IMR-90 (cell line): ENCODE results near the gene PLCL2. TPM values are rescaled to one million over a fixed set of nuclear protein-coding genes. Genes with fewer than 3 reads are reported as not detected.

Experiments used
- ATAC-seq: fragments of 200-7000 bp; cut with Tn5 transposase; 2 replicates; pipeline ENCODE4 v1.9.1; 2020; ENCODE audit warnings: low read depth, mild to moderate bottlenecking, moderate library complexity
- BruUV-seq: library from RNA; stranded (reverse); fragments of 400-500 nt; replicated peaks from 2 replicates; lab custom pipeline; 2021; lab: Mats Ljungman, UMichigan
- CTCF ChIA-PET: fragments of 300-600 bp; formaldehyde crosslinking; extraction: SDS; loops from one replicate; lab custom pipeline; 2021; ENCODE audit warnings: antibody characterized with exemption; lab: Yijun Ruan, JAX
- POLR2A ChIA-PET: fragments of 300-600 bp; sonication (Branson Sonifier 250); formaldehyde crosslinking; loops from one replicate; lab custom pipeline; 2022; ENCODE audit warnings: antibody characterized with exemption; ENCODE audit not compliant: unreplicated experiment; lab: Charles Lee
- DNase-seq: peaks from one replicate; pipeline ENCODE4 v3.0.0; 2013
- H2AFZ ChIP-seq: replicated peaks from 2 replicates; pipeline ENCODE3; 2013; ENCODE audit warnings: low read length, mild to moderate bottlenecking; ENCODE audit not compliant: poor library complexity
- H2AK5ac ChIP-seq: 2 replicates; pipeline ENCODE4 v1.6.1; 2013; ENCODE audit warnings: low read depth, low read length, inconsistent platforms
- H2AK9ac ChIP-seq: replicated peaks from 2 replicates; pipeline ENCODE3; 2013; ENCODE audit warnings: mild to moderate bottlenecking, low read depth, low read length, moderate library complexity; ENCODE audit not compliant: poor library complexity
- H2BK120ac ChIP-seq: 2 replicates; pipeline ENCODE4 v1.6.1; 2013; ENCODE audit warnings: low read depth, low read length, inconsistent platforms
- H2BK15ac ChIP-seq: 3 replicates; pipeline ENCODE4 v1.6.1; 2013; ENCODE audit warnings: low read depth, low read length, inconsistent platforms
- H2BK20ac ChIP-seq: 2 replicates; pipeline ENCODE4 v1.6.1; 2013; ENCODE audit warnings: low read depth, mild to moderate bottlenecking, inconsistent platforms, low read length, moderate library complexity
- H2BK5ac ChIP-seq: 2 replicates; pipeline ENCODE4 v1.6.1; 2013; ENCODE audit warnings: mild to moderate bottlenecking, low read depth, low read length, inconsistent platforms; ENCODE audit not compliant: poor library complexity, severe bottlenecking
- H3K14ac ChIP-seq: replicated peaks from 2 replicates; pipeline ENCODE4 v1.6.1; 2013; ENCODE audit warnings: low read depth, low read length, inconsistent platforms
- H3K18ac ChIP-seq: 2 replicates; pipeline ENCODE4 v1.6.1; 2013; ENCODE audit warnings: low read depth, low read length, control low read depth
- H3K23ac ChIP-seq: 2 replicates; pipeline ENCODE4 v1.6.1; 2013; ENCODE audit warnings: low read depth, low read length, inconsistent platforms
- H3K27ac ChIP-seq: 2 replicates; pipeline ENCODE4 v1.5.1; 2013; ENCODE audit warnings: mild to moderate bottlenecking, control low read depth, low read length; ENCODE audit not compliant: insufficient read depth
- H3K27me3 ChIP-seq: 2 replicates; pipeline ENCODE4 v1.6.1; 2013; ENCODE audit warnings: low read length; ENCODE audit not compliant: control insufficient read depth, insufficient read depth
- H3K36me3 ChIP-seq: 2 replicates; pipeline ENCODE4 v1.6.1; 2013; ENCODE audit warnings: low read length, mixed read lengths; ENCODE audit not compliant: control insufficient read depth, insufficient read depth
- H3K4ac ChIP-seq: 2 replicates; pipeline ENCODE4 v1.6.1; 2013; ENCODE audit warnings: low read depth, low read length, inconsistent platforms
- H3K4me1 ChIP-seq: 2 replicates; pipeline ENCODE4 v1.6.1; 2013; ENCODE audit warnings: low read length, mixed read lengths; ENCODE audit not compliant: control insufficient read depth, insufficient read depth
- H3K4me2 ChIP-seq: 2 replicates; pipeline ENCODE4 v1.6.1; 2013; ENCODE audit warnings: low read depth, mild to moderate bottlenecking, control low read depth, low read length, moderate library complexity
- H3K4me3 ChIP-seq: 2 replicates; pipeline ENCODE4 v1.5.1; 2013; ENCODE audit warnings: low read depth, mild to moderate bottlenecking, control low read depth, low read length, moderate library complexity; ENCODE audit not compliant: insufficient read depth
- H3K56ac ChIP-seq: 2 replicates; pipeline ENCODE4 v1.6.1; 2013; ENCODE audit warnings: low read length, inconsistent platforms; ENCODE audit not compliant: insufficient read depth; ENCODE audit errors: extremely low read depth
- H3K79me1 ChIP-seq, 2 experiments: 2 replicates each; pipeline ENCODE4 v1.6.1; 2013; ENCODE audit warnings: low read length in 2 of 2, inconsistent platforms in 1 of 2, low read depth in 1 of 2
- H3K9ac ChIP-seq: 2 replicates; pipeline ENCODE4 v1.6.1; 2013; ENCODE audit warnings: low read depth, low read length, control low read depth
- H3K9me1 ChIP-seq: 2 replicates; pipeline ENCODE4 v1.6.1; 2013; ENCODE audit warnings: low read length, inconsistent platforms; ENCODE audit not compliant: insufficient read depth
- H3K9me3 ChIP-seq: 2 replicates; pipeline ENCODE4 v1.6.1; 2013; ENCODE audit warnings: low read length; ENCODE audit not compliant: control insufficient read depth, insufficient read depth
- H4K20me1 ChIP-seq: 2 replicates; pipeline ENCODE4 v1.6.1; 2013; ENCODE audit warnings: low read length, inconsistent platforms; ENCODE audit not compliant: insufficient read depth
- H4K5ac ChIP-seq: 2 replicates; pipeline ENCODE4 v1.6.1; 2013; ENCODE audit warnings: mild to moderate bottlenecking, low read depth, low read length, control low read depth
- H4K8ac ChIP-seq, 2 experiments: 2 replicates each; pipeline ENCODE4 v1.6.1; 2013; ENCODE audit warnings: low read depth in 2 of 2, low read length in 2 of 2, control low read depth in 1 of 2, inconsistent platforms in 1 of 2
- H4K91ac ChIP-seq: 2 replicates; pipeline ENCODE4 v1.6.1; 2013; ENCODE audit warnings: low read depth, low read length, inconsistent platforms; ENCODE audit not compliant: insufficient read depth
- BHLHE40 ChIP-seq: fragments of 150-350 bp; IDR thresholded peaks from 2 replicates; pipeline ENCODE4 v1.6.1; 2016; ENCODE audit warnings: mild to moderate bottlenecking, low read depth, low read length
- CHD1 ChIP-seq: IDR thresholded peaks from 2 replicates; pipeline ENCODE4 v1.6.1; 2012; ENCODE audit warnings: low read depth, low read length, improper control_type of control experiment
- MAFK ChIP-seq: IDR thresholded peaks from 2 replicates; pipeline ENCODE4 v1.6.1; 2012; ENCODE audit warnings: low read depth, low read length, improper control_type of control experiment
- MAZ ChIP-seq: IDR thresholded peaks from 2 replicates; pipeline ENCODE4 v1.6.1; 2012; ENCODE audit warnings: low read depth, mild to moderate bottlenecking, low read length, improper control_type of control experiment, moderate library complexity, borderline replicate concordance
- POLR2A ChIP-seq: IDR thresholded peaks from 2 replicates; pipeline ENCODE4 v1.6.1; 2012; ENCODE audit warnings: mild to moderate bottlenecking, low read depth, low read length
- SMC3 ChIP-seq: fragments of 150-350 bp; IDR thresholded peaks from 2 replicates; pipeline ENCODE4 v1.6.1; 2016; ENCODE audit warnings: low read depth, mild to moderate bottlenecking, antibody characterized with exemption, low read length, moderate library complexity
- WGBS, 2 experiments: methylation state at CpG; one replicate each; pipeline versions ENCODE4 v1.1.5 to v1.1.7; 2013; ENCODE audit warnings: missing lambda C conversion rate in 2 of 2; ENCODE audit not compliant: insufficient read length in 1 of 2; ENCODE audit errors: extremely low coverage in 2 of 2; 5-methylcytosine and 5-hydroxymethylcytosine counted together
- dilution Hi-C: fragments of 300-500 bp; cut with HindIII; formaldehyde crosslinking; loops from one replicate; pipeline ENCODE4 v1.14.3; 2018; ENCODE audit warnings: low sequenced_read_pairs; ENCODE audit not compliant: unreplicated experiment
- in situ Hi-C: fragments of 300-500 bp; cut with MboI; formaldehyde crosslinking; loops from 3 replicates; pipeline ENCODE4 v1.14.3; 2019; ENCODE audit warnings: low sequenced_read_pairs, inconsistent platforms, mixed read lengths
- intact Hi-C: fragments of 100-400 bp; cut with micrococcal nuclease; formaldehyde crosslinking; loops from 2 replicates; pipeline ENCODE4 v1.10.0; 2022
- polyA plus RNA-seq, 3 experiments: library from polyadenylated mRNA; depleted of rRNA; stranded (reverse); fragments of >200 nt; gene quantifications; 2 replicates each; pipeline ENCODE4 v1.2.3, GENCODE V29; 2012; ENCODE audit warnings: low replicate concordance in 1 of 3
- total RNA-seq: library from RNA; depleted of rRNA; stranded (reverse); fragments of >200 nt; gene quantifications from 2 replicates; pipeline ENCODE4 v1.2.3, GENCODE V29; 2012
- TF ChIP-seq, protein P1 (sequence below): fragments of 150-350 bp; IDR thresholded peaks from 2 replicates; pipeline ENCODE4 v1.6.1; 2016; ENCODE audit warnings: low read depth, mild to moderate bottlenecking, low read length, moderate library complexity, borderline replicate concordance

Gene PLCL2
- total and polyA plus RNA-seq, 2 of the 4 experiments (the other 2 are of a cell fraction), result 0.92 to 3.8 TPM

DNA sequence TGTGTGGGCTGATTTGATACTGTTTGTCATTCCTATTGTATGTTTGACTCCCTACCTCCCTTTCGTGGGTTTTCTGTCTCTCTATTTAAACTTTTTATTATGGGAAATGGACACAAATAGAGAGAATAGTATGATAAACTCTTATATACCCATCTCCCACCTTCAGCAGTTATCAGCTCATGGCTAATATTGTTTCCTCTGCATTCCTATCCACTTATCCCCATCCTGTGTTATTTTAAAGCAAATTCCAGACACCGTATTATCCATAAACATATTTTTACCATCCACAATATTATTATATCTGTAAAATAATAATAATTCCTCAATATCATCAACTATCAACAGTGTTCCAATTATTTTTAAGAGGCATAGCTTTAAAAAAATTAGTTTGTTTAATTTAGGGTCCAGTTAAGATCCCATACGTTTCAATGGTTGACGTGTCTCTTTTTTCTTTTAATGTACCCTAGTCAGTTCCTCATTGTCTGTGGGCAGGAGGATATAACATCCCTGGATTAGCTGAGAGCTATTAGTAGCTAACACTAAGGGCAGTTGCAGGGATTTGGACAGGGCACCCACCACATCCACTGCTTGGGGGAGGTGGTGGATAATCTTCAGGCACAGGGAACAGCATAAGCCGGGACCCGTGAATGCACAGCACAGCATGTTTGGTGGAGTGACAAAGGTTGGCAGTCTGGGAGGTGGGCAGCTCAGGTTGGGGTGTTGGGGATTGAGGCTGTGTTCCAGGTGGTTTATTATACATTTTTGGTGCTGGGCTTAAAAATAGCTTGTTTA is 23.5 kb downstream of the PLCL2 start:
- no peak overlapping the region for H3K56ac ChIP-seq
- intact Hi-C loops (no loop called here), in situ Hi-C loops (no loop called here), dilution Hi-C loops (no loop called here)
- H2BK120ac ChIP-seq, result no peak overlapping the region
- no peak overlapping the region; the same call in 1 of the 2 replicates for H3K14ac ChIP-seq
- H3K27ac ChIP-seq, result no peak overlapping the region
- ChIA-PET POLR2A (no interaction called here), CTCF (no interaction called here)
- no peak overlapping the region for H2BK5ac ChIP-seq
- H3K9me3 ChIP-seq, result no peaks in the 10 kb centered on the region
- H2BK20ac ChIP-seq, result peak overlapping the region; percentile 14; the same call in 1 of the 2 replicates
- WGBS, 2 experiments, result no CpG with 5 or more reads among the region's 6 CpGs
- H3K27me3 ChIP-seq, result no peaks in the 10 kb centered on the region
- H2AK9ac ChIP-seq, result no peak overlapping the region
- H3K9me1 ChIP-seq, result peaks cover 6% of the 10 kb centered on the region
- no peak overlapping the region for H3K23ac ChIP-seq
- H3K18ac ChIP-seq, result no peak overlapping the region
- no peak overlapping the region for H2BK15ac ChIP-seq
- no peak overlapping the region for H4K91ac ChIP-seq
- DNase-seq (no peak), ATAC-seq (no peak)
- H2AFZ ChIP-seq, result no peak overlapping the region
- no peak overlapping the region for H3K4me3 ChIP-seq
- no peak overlapping the region for H3K9ac ChIP-seq
- H3K4me1 ChIP-seq, result peaks cover 7% of the 10 kb centered on the region
- no peak overlapping the region for H4K8ac ChIP-seq
- BruUV-seq, result no TSS peak
- H4K20me1 ChIP-seq, result no peaks in the 10 kb centered on the region
- TF ChIP-seq MAFK, result no peak
- TF ChIP-seq, protein P1, sequence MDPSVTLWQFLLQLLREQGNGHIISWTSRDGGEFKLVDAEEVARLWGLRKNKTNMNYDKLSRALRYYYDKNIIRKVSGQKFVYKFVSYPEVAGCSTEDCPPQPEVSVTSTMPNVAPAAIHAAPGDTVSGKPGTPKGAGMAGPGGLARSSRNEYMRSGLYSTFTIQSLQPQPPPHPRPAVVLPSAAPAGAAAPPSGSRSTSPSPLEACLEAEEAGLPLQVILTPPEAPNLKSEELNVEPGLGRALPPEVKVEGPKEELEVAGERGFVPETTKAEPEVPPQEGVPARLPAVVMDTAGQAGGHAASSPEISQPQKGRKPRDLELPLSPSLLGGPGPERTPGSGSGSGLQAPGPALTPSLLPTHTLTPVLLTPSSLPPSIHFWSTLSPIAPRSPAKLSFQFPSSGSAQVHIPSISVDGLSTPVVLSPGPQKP, result no peak
- no peak for TF ChIP-seq CHD1
- TF ChIP-seq SMC3, result no peak
- TF ChIP-seq MAZ, result no peak
- TF ChIP-seq BHLHE40, result no peak
- no peak for TF ChIP-seq POLR2A
- H3K36me3 ChIP-seq, result no peaks in the 10 kb centered on the region
- H3K4me2 ChIP-seq, result no peak overlapping the region
- no peak overlapping the region; the same call in 1 of the 2 replicates for H3K4ac ChIP-seq
- H4K5ac ChIP-seq, result no peak overlapping the region
- H2AK5ac ChIP-seq, result no peak overlapping the region; the same call in 1 of the 2 replicates
- peaks cover 0 to 3% of the 10 kb centered on the region in 2 experiments; a peak in 1 of 4 replicates for H3K79me1 ChIP-seq
